Fibroblast of lung (primary cell): ENCODE data around the gene ZNF70.

Source experiments
- CTCF ChIP-seq, 2 donors: IDR thresholded peaks in 1 of 2; conservative IDR thresholded peaks in 1 of 2; 1 replicate in 1 of 2; 2 replicates in 1 of 2; pipeline ENCODE4 v1.5.1; 2011 to 2012; ENCODE audit warnings: low read length in 2 of 2, control low read depth in 1 of 2, inconsistent platforms in 1 of 2, low read depth in 1 of 2, mild to moderate bottlenecking in 1 of 2
- EZH2 ChIP-seq: IDR thresholded peaks from 2 replicates; pipeline ENCODE4 v1.5.1; 2012; ENCODE audit warnings: low read length, control low read depth, mild to moderate bottlenecking; ENCODE audit errors: missing control alignments

GRCh38 chr22:23698673-23699235, 52.2 kb downstream of the ZNF70 start:
- TF ChIP-seq CTCF (conservative IDR thresholded peaks at IDR 0.05 in 1 of 2, IDR thresholded peaks at IDR 0.05 in 1 of 2; ENCODE audit: low read depth in 1 of 2, low read length in 2 of 2) (no peak), EZH2 (no peak)
